Activated CD4-positive, alpha-beta T cell treated with anti-CD3 and anti-CD28 coated beads, Interleukin-2, amount 10 ng/mL, durations not matched to agents 7 days and 5 days (primary cell): ENCODE results near the gene ASTN2. TPM values are rescaled to one million over a fixed set of nuclear protein-coding genes. Genes with fewer than 3 reads are reported as not detected.

Experiments
- CTCF ChIA-PET: fragments of 350-600 bp; sonication (Branson Sonifier 250); formaldehyde crosslinking; loops from one replicate; lab custom pipeline; 2021; ENCODE audit warnings: antibody characterized with exemption; lab: Charles Lee
- POLR2A ChIA-PET: fragments of 350-600 bp; sonication (Branson Sonifier 250); formaldehyde crosslinking; loops from one replicate; lab custom pipeline; 2021; ENCODE audit warnings: antibody characterized with exemption; lab: Charles Lee
- DNase-seq: peaks from one replicate; pipeline ENCODE4 v3.0.0-alpha.2; 2020
- H3K27ac Mint-ChIP-seq: one replicate; pipeline ENCODE4 v1.8.0; 2021; ENCODE audit warnings: mild to moderate bottlenecking, moderate library complexity, mixed read lengths
- H3K27me3 Mint-ChIP-seq: one replicate; pipeline ENCODE4 v1.8.0; 2021; ENCODE audit warnings: mixed read lengths
- H3K36me3 Mint-ChIP-seq: one replicate; pipeline ENCODE4 v1.8.0; 2021; ENCODE audit warnings: low read depth, mixed read lengths
- H3K4me1 Mint-ChIP-seq: one replicate; pipeline ENCODE4 v1.8.0; 2021; ENCODE audit warnings: mixed read lengths
- H3K4me3 Mint-ChIP-seq: one replicate; pipeline ENCODE4 v1.8.0; 2021; ENCODE audit warnings: mild to moderate bottlenecking, moderate library complexity, mixed read lengths
- H3K9me3 Mint-ChIP-seq: one replicate; pipeline ENCODE4 v1.8.0; 2021; ENCODE audit warnings: mixed read lengths
- total RNA-seq, 2 experiments: library from RNA; stranded (reverse); gene quantifications; one replicate each; pipeline ENCODE4 v1.2.3, GENCODE V29; 2021

Gene ASTN2
- total RNA-seq, 2 experiments from 2014 or later, result 3.2 to 4.1 TPM

GRCh38 chr9:116991051-116991450, 423.8 kb downstream of the ASTN2 start:
- POLR2A ChIA-PET, result no interaction called here
- Mint-ChIP-seq H3K27me3 (no peaks in the 10 kb centered on the region), H3K4me1 (no peaks in the 10 kb centered on the region), H3K36me3 (no peaks in the 10 kb centered on the region), H3K9me3 (no peaks in the 10 kb centered on the region), H3K4me3 (no peak overlapping the region), H3K27ac (no peak overlapping the region)
- CTCF ChIA-PET, result no interaction called here
- DNase-seq, result no peak

GRCh38 chr9:116990592-116990991, 424.3 kb downstream of the ASTN2 start:
- Mint-ChIP-seq H3K36me3 (no peaks in the 10 kb centered on the region), H3K9me3 (no peaks in the 10 kb centered on the region)
- POLR2A ChIA-PET, result no interaction called here

GRCh38 chr9:116987721-116988485, 427.0 kb downstream of the ASTN2 start:
- no peak for DNase-seq
- no peaks in the 10 kb centered on the region for H3K27me3 Mint-ChIP-seq
- no peaks in the 10 kb centered on the region for H3K36me3 Mint-ChIP-seq
- CTCF ChIA-PET, result no interaction called here
- H3K27ac Mint-ChIP-seq, result no peak overlapping the region
- POLR2A ChIA-PET, result no interaction called here
- no peaks in the 10 kb centered on the region for H3K9me3 Mint-ChIP-seq
- no peak overlapping the region for H3K4me3 Mint-ChIP-seq
- H3K4me1 Mint-ChIP-seq, result no peaks in the 10 kb centered on the region

More at GRCh38 chr9:116990592-116990991, 424.3 kb downstream of the ASTN2 start:
- Mint-ChIP-seq H3K27me3 (no peaks in the 10 kb centered on the region), H3K4me1 (no peaks in the 10 kb centered on the region), H3K4me3 (no peak overlapping the region), H3K27ac (no peak overlapping the region)
- CTCF ChIA-PET, result no interaction called here
- no peak for DNase-seq

- Mint-ChIP-seq H3K36me3 (no peaks in the 10 kb centered on the region), H3K27me3 (no peaks in the 10 kb centered on the region), H3K4me3 (no peak overlapping the region), H3K27ac (no peak overlapping the region), H3K4me1 (no peaks in the 10 kb centered on the region), H3K9me3 (no peaks in the 10 kb centered on the region)
- CTCF ChIA-PET, result no interaction called here
- no peak for DNase-seq
- POLR2A ChIA-PET, result no interaction called here
Measured at GRCh38 chr9:116986015-116986414, 428.8 kb downstream of the ASTN2 start.

- no peak overlapping the region for H3K4me3 Mint-ChIP-seq
- no peaks in the 10 kb centered on the region for H3K4me1 Mint-ChIP-seq
- no peaks in the 10 kb centered on the region for H3K36me3 Mint-ChIP-seq
- CTCF ChIA-PET, result no interaction called here
- H3K9me3 Mint-ChIP-seq, result no peaks in the 10 kb centered on the region
- DNase-seq, result no peak
- H3K27ac Mint-ChIP-seq, result no peak overlapping the region
- POLR2A ChIA-PET, result no interaction called here
- H3K27me3 Mint-ChIP-seq, result no peaks in the 10 kb centered on the region
Measured at GRCh38 chr9:116985596-116985995, 429.3 kb downstream of the ASTN2 start.

GRCh38 chr9:116984111-116984510, 430.7 kb downstream of the ASTN2 start:
- CTCF ChIA-PET, result no interaction called here
- DNase-seq, result no peak
- H3K4me3 Mint-ChIP-seq, result no peak overlapping the region
- no peaks in the 10 kb centered on the region for H3K9me3 Mint-ChIP-seq
- POLR2A ChIA-PET, result no interaction called here
- H3K36me3 Mint-ChIP-seq, result no peaks in the 10 kb centered on the region
- H3K27me3 Mint-ChIP-seq, result no peaks in the 10 kb centered on the region
- no peak overlapping the region for H3K27ac Mint-ChIP-seq
- H3K4me1 Mint-ChIP-seq, result no peaks in the 10 kb centered on the region

GRCh38 chr9:116980582-116981120, 434.2 kb downstream of the ASTN2 start:
- DNase-seq, result no peak
- Mint-ChIP-seq H3K4me1 (no peaks in the 10 kb centered on the region), H3K9me3 (no peaks in the 10 kb centered on the region), H3K27ac (no peak overlapping the region), H3K4me3 (no peak overlapping the region), H3K27me3 (no peaks in the 10 kb centered on the region), H3K36me3 (no peaks in the 10 kb centered on the region)
- CTCF ChIA-PET, result interaction anchor here (0.6 kb wide), 1 partner anchor 147 kb away, joined by 3 read pairs; no protein-coding TSS in a partner anchor
- POLR2A ChIA-PET, result no interaction called here

GRCh38 chr9:116979456-116979855, 435.4 kb downstream of the ASTN2 start:
- POLR2A ChIA-PET, result no interaction called here

GRCh38 chr9:116978155-116978554, 436.7 kb downstream of the ASTN2 start:
- no peaks in the 10 kb centered on the region for H3K27me3 Mint-ChIP-seq
- ChIA-PET CTCF (interaction anchor here (0.6 kb wide), 1 partner anchor 886 kb away, joined by 3 read pairs; no protein-coding TSS in a partner anchor), POLR2A (no interaction called here)
- H3K4me1 Mint-ChIP-seq, result no peaks in the 10 kb centered on the region
- H3K36me3 Mint-ChIP-seq, result no peaks in the 10 kb centered on the region
- no peak overlapping the region for H3K4me3 Mint-ChIP-seq
- no peak overlapping the region for H3K27ac Mint-ChIP-seq
- DNase-seq, result no peak
- no peaks in the 10 kb centered on the region for H3K9me3 Mint-ChIP-seq

More at GRCh38 chr9:116979456-116979855, 435.4 kb downstream of the ASTN2 start:
- Mint-ChIP-seq H3K9me3 (no peaks in the 10 kb centered on the region), H3K27me3 (no peaks in the 10 kb centered on the region), H3K36me3 (no peaks in the 10 kb centered on the region), H3K27ac (no peak overlapping the region), H3K4me1 (no peaks in the 10 kb centered on the region), H3K4me3 (no peak overlapping the region)
- CTCF ChIA-PET, result no interaction called here
- no peak for DNase-seq

- Mint-ChIP-seq H3K27me3 (no peaks in the 10 kb centered on the region), H3K9me3 (no peaks in the 10 kb centered on the region), H3K27ac (no peak overlapping the region), H3K4me1 (no peaks in the 10 kb centered on the region), H3K4me3 (no peak overlapping the region), H3K36me3 (no peaks in the 10 kb centered on the region)
- DNase-seq, result no peak
- CTCF ChIA-PET, result no interaction called here
- POLR2A ChIA-PET, result no interaction called here
Measured at GRCh38 chr9:116975126-116975525, 439.7 kb downstream of the ASTN2 start.

GRCh38 chr9:116966199-116966598, 448.7 kb downstream of the ASTN2 start:
- Mint-ChIP-seq H3K27ac (no peak overlapping the region), H3K9me3 (no peaks in the 10 kb centered on the region), H3K4me3 (no peak overlapping the region), H3K36me3 (no peaks in the 10 kb centered on the region), H3K4me1 (no peaks in the 10 kb centered on the region), H3K27me3 (no peaks in the 10 kb centered on the region)
- ChIA-PET POLR2A (no interaction called here), CTCF (no interaction called here)
- no peak for DNase-seq

GRCh38 chr9:116964258-116964657, 450.6 kb downstream of the ASTN2 start:
- H3K27me3 Mint-ChIP-seq, result no peaks in the 10 kb centered on the region
- H3K4me1 Mint-ChIP-seq, result no peaks in the 10 kb centered on the region
- POLR2A ChIA-PET, result no interaction called here
- no peak overlapping the region for H3K4me3 Mint-ChIP-seq
- CTCF ChIA-PET, result interaction anchor here (0.9 kb wide), 1 partner anchor 106 kb away, joined by 3 read pairs; no protein-coding TSS in a partner anchor
- no peaks in the 10 kb centered on the region for H3K36me3 Mint-ChIP-seq
- DNase-seq, result no peak
- H3K9me3 Mint-ChIP-seq, result no peaks in the 10 kb centered on the region
- H3K27ac Mint-ChIP-seq, result no peak overlapping the region

- no peak for DNase-seq
- Mint-ChIP-seq H3K9me3 (no peaks in the 10 kb centered on the region), H3K27ac (no peak overlapping the region), H3K27me3 (no peaks in the 10 kb centered on the region), H3K4me3 (no peak overlapping the region), H3K4me1 (no peaks in the 10 kb centered on the region), H3K36me3 (no peaks in the 10 kb centered on the region)
- ChIA-PET CTCF (no interaction called here), POLR2A (no interaction called here)
Measured at GRCh38 chr9:116959809-116960208, 455.0 kb downstream of the ASTN2 start.
